Lung (tissue), 12 donors: ENCODE data around the gene TMEM132A. TPM values are rescaled to one million over a fixed set of nuclear protein-coding genes. Genes with fewer than 3 reads are reported as not detected.

ENCODE experiments used
- ATAC-seq: fragments of 200-7000 bp; cut with Tn5 transposase; one replicate; pipeline ENCODE4 v1.9.1; 2020; ENCODE audit warnings: moderate number of reproducible peaks; ENCODE audit not compliant: insufficient read depth, low FRiP score
- DNase-seq, 3 donors: peaks; one replicate each; pipeline ENCODE4 v3.0.0-alpha.2; 2013 to 2017
- H3K27ac ChIP-seq, 2 donors: one replicate each; pipeline ENCODE4 v1.5.1; 2013; ENCODE audit warnings: mild to moderate bottlenecking in 2 of 2, moderate library complexity in 2 of 2, control low read depth in 1 of 2, inconsistent platforms in 1 of 2, low read depth in 1 of 2, low read length in 1 of 2
- H3K27me3 ChIP-seq, 3 donors: one replicate each; pipeline ENCODE4 v1.5.1; 2013; ENCODE audit warnings: low read length in 2 of 3; ENCODE audit not compliant: control insufficient read depth in 3 of 3, insufficient read depth in 3 of 3
- H3K36me3 ChIP-seq, 4 donors: one replicate each; pipeline ENCODE4 v1.5.1; 2013; ENCODE audit warnings: low read length in 4 of 4, mild to moderate bottlenecking in 1 of 4, moderate library complexity in 1 of 4; ENCODE audit not compliant: control insufficient read depth in 4 of 4, insufficient read depth in 4 of 4
- H3K4me1 ChIP-seq, 5 donors: one replicate each; pipeline ENCODE4 v1.5.1; 2013; ENCODE audit warnings: low read length in 5 of 5, mild to moderate bottlenecking in 2 of 5, moderate library complexity in 1 of 5; ENCODE audit not compliant: control insufficient read depth in 5 of 5, insufficient read depth in 5 of 5
- H3K4me3 ChIP-seq: one replicate; pipeline ENCODE4 v1.5.1; 2013; ENCODE audit warnings: mild to moderate bottlenecking, control low read depth, moderate library complexity
- H3K9ac ChIP-seq, 2 donors: one replicate each; pipeline ENCODE4 v1.5.1; 2013; ENCODE audit warnings: low read length in 2 of 2, control low read depth in 1 of 2; ENCODE audit not compliant: insufficient read depth in 1 of 2
- H3K9me3 ChIP-seq, 4 donors: one replicate each; pipeline ENCODE4 v1.5.1; 2013; ENCODE audit warnings: low read length in 3 of 4, mild to moderate bottlenecking in 1 of 4, moderate library complexity in 1 of 4; ENCODE audit not compliant: control insufficient read depth in 4 of 4, insufficient read depth in 3 of 4
- CTCF ChIP-seq: IDR thresholded peaks from 2 replicates; pipeline ENCODE4 v1.5.1; 2012; ENCODE audit warnings: mild to moderate bottlenecking; ENCODE audit errors: control extremely low read depth, extremely low read depth
- WGBS, 2 donors: extraction: QIAGEN DNeasy Blood & Tissue Kit; methylation state at CpG; one replicate each; pipeline ENCODE4 v1.1.7; 2013; 5-methylcytosine and 5-hydroxymethylcytosine counted together
- polyA plus RNA-seq, 2 donors: library from polyadenylated mRNA; stranded (reverse); fragments of 200-250 nt; gene quantifications; one replicate each; pipeline ENCODE4 v1.2.1, GENCODE V29; 2013
- total RNA-seq, 2 donors: library from RNA; depleted of rRNA in 1 of 2; stranded (reverse); fragments of >200 nt in 1 of 2; gene quantifications; one replicate each; pipeline ENCODE4 v1.2.1, GENCODE V29; 2014 to 2021
- donor health status: control.
- donor health status: control.
- donor health status: Bipolar disorder and iron deficiency.
- donor health status: healthy.
- donor health status: DM: yes; HTN: yes; CAD: no.

TMEM132A gene
- total and polyA plus RNA-seq, 4 donors, result 6.7 to 20.5 (median 17.5) TPM

- peaks cover 7 to 28% (median 12%) of the 10 kb centered on the region in 5 donors for H3K4me1 ChIP-seq
- no peak for ATAC-seq
- 53 to 60% methylated on average over 5 of the region's 5 CpGs for WGBS, 2 donors
- H3K9ac ChIP-seq, result no peak overlapping the region
- H3K9me3 ChIP-seq, result no peaks in the 10 kb centered on the region
- H3K36me3 ChIP-seq, result no peaks in the 10 kb centered on the region
- no peak for TF ChIP-seq CTCF
- DNase-seq, result peak in 2 of 3 donors; percentile 28 to 29
- no peaks in the 10 kb centered on the region for H3K27me3 ChIP-seq
- H3K27ac ChIP-seq, result peak overlapping the region in 1 of 2 donors; percentile 65
- H3K4me3 ChIP-seq, result no peak overlapping the region
These were observed 13.4 kb upstream of the TMEM132A start for GRCh38 chr11:60910711-60911380.

- no peaks in the 10 kb centered on the region for H3K9me3 ChIP-seq
- no peak for TF ChIP-seq CTCF
- DNase-seq (no peak), ATAC-seq (no peak)
- H3K27me3 ChIP-seq, result no peaks in the 10 kb centered on the region
- H3K27ac ChIP-seq, result no peak overlapping the region
- H3K9ac ChIP-seq, result peak overlapping the region in 1 of 2 donors; percentile 40
- H3K4me1 ChIP-seq, result peaks cover 7 to 29% (median 13%) of the 10 kb centered on the region in 5 donors
- H3K36me3 ChIP-seq, result no peaks in the 10 kb centered on the region
- no peak overlapping the region for H3K4me3 ChIP-seq
- 66 to 87% methylated on average over 12 of the region's 12 CpGs for WGBS, 2 donors
These were observed 11.9 kb upstream of the TMEM132A start for GRCh38 chr11:60912223-60912850.

GRCh38 chr11:60912851-60913528 is 11.3 kb upstream of the TMEM132A start:
- H3K4me1 ChIP-seq, result peaks cover 7 to 29% (median 13%) of the 10 kb centered on the region in 5 donors
- peak overlapping the region; percentile 83 to 93 for H3K27ac ChIP-seq
- H3K4me3 ChIP-seq, result no peak overlapping the region
- no peaks in the 10 kb centered on the region for H3K36me3 ChIP-seq
- ATAC-seq (no peak), DNase-seq (peak in 2 of 3 donors; percentile 44 to 47)
- no peaks in the 10 kb centered on the region for H3K27me3 ChIP-seq
- WGBS, 2 donors, result 68 to 84% methylated on average over 22 of the region's 22 CpGs
- peak overlapping the region in 1 of 2 donors; percentile 94 for H3K9ac ChIP-seq
- no peaks in the 10 kb centered on the region for H3K9me3 ChIP-seq
- TF ChIP-seq CTCF, result no peak
